Gastrocnemius medialis (tissue), 4 donors: ENCODE data around the gene ATG10. TPM values are rescaled to one million over a fixed set of nuclear protein-coding genes. Genes with fewer than 3 reads are reported as not detected.

Experiments
- ATAC-seq, 2 donors: fragments of 150-250 bp; one replicate each; pipeline ENCODE4 v1.9.1; 2016
- DNase-seq, 2 donors: peaks; one replicate each; pipeline ENCODE4 v3.0.0-alpha.2; 2019
- H3K27ac ChIP-seq, 4 donors: fragments of 200-600 bp; sonication (generic); 1 replicate in 1 of 4; 2 replicates in 3 of 4; pipeline ENCODE4 v1.5.1; 2016 to 2018; ENCODE audit warnings: mild to moderate bottlenecking in 2 of 4, moderate library complexity in 1 of 4
- H3K27me3 ChIP-seq, 3 donors: fragments of 200-600 bp; sonication (generic) in 2 of 3; 1 replicate in 1 of 3; 2 replicates in 2 of 3; pipeline versions ENCODE4 v1.5.1 to v1.6.0; 2016 to 2019; ENCODE audit warnings: mild to moderate bottlenecking in 1 of 3, moderate library complexity in 1 of 3
- H3K36me3 ChIP-seq, 2 donors: fragments of 200-600 bp; sonication (generic) in 1 of 2; one replicate each; pipeline ENCODE4 v1.5.1; 2017 to 2018
- H3K4me1 ChIP-seq, 2 donors: fragments of 200-600 bp; sonication (generic) in 1 of 2; one replicate each; pipeline ENCODE4 v1.5.1; 2016 to 2017; ENCODE audit warnings: mild to moderate bottlenecking in 2 of 2
- H3K4me3 ChIP-seq, 4 donors: fragments of 200-600 bp; sonication (generic) in 3 of 4; 1 replicate in 1 of 4; 2 replicates in 3 of 4; pipeline ENCODE4 v1.5.1; 2016 to 2019; ENCODE audit warnings: mild to moderate bottlenecking in 2 of 4
- H3K9me3 ChIP-seq, 3 donors: fragments of 200-600 bp; sonication (generic) in 2 of 3; 1 replicate in 1 of 3; 2 replicates in 2 of 3; pipeline ENCODE4 v1.5.1; 2016 to 2019
- CTCF ChIP-seq, 5 experiments: fragments of 450-650 bp in 3 of 5; fragments of 200-600 bp in 2 of 5; sonication (generic) in 2 of 5; IDR thresholded peaks in 4 of 5; conservative IDR thresholded peaks in 1 of 5; 1 replicate in 4 of 5; 2 replicates in 1 of 5; pipeline ENCODE4 v1.5.1; 2016 to 2019; ENCODE audit warnings: antibody characterized with exemption in 5 of 5, mild to moderate bottlenecking in 3 of 5, moderate library complexity in 3 of 5
- POLR2A ChIP-seq, 2 donors: fragments of 450-650 bp; IDR thresholded peaks; one replicate each; pipeline ENCODE4 v1.6.1; 2017; ENCODE audit warnings: antibody characterized with exemption in 2 of 2, mild to moderate bottlenecking in 2 of 2, moderate library complexity in 2 of 2
- in situ Hi-C, 4 donors: fragments of 200-750 bp; cut with MboI; loops; one replicate each; pipeline versions ENCODE4 v1.15.0 to v1.8.0; 2017; ENCODE audit warnings: low sequenced_read_pairs in 4 of 4
- intact Hi-C: fragments of 100-400 bp; cut with DNase I; formaldehyde crosslinking; loops from one replicate; pipeline ENCODE4 v1.15.1; 2023; ENCODE audit warnings: low total_unique reads
- total RNA-seq, 4 donors: library from RNA; depleted of rRNA; stranded (reverse); fragments of >200 nt; gene quantifications; one replicate each; pipeline versions ENCODE4 v1.1.0 to v1.2.3, GENCODE V29; 2016

ATG10 gene
- total RNA-seq, 4 donors from 2014 or later = 2.9 to 8.5 (median 6.0) TPM

- Histone ChIP-seq H3K27ac (no peak overlapping the region), H3K4me1 (no peaks in the 10 kb centered on the region), H3K36me3 (no peaks in the 10 kb centered on the region), H3K4me3 (no peak overlapping the region), H3K9me3 (no peaks in the 10 kb centered on the region), H3K27me3 (no peaks in the 10 kb centered on the region)
- intact Hi-C loops (no loop called here), in situ Hi-C loops (loop anchor here in 2 of 4 donors (10.0 to 25.0 kb wide), 2 partner anchors 99 to 226 kb away; no protein-coding TSS in a partner anchor)
- TF ChIP-seq POLR2A (IDR thresholded peaks at IDR 0.05) (no peak), CTCF (IDR thresholded peaks at IDR 0.05 in 4 of 5, conservative IDR thresholded peaks at IDR 0.05 in 1 of 5) (no peak)
- ATAC-seq (no peak), DNase-seq (no peak)
Observed at GRCh38 chr5:81963544-81963943, 8.3 kb upstream of the ATG10 start.

GRCh38 chr5:81965524-81965923 is 6.3 kb upstream of the ATG10 start:
- no peak overlapping the region for H3K4me3 ChIP-seq
- no peaks in the 10 kb centered on the region for H3K4me1 ChIP-seq
- intact Hi-C loops = no loop called here
- ATAC-seq (no peak), DNase-seq (no peak)
- no peaks in the 10 kb centered on the region for H3K36me3 ChIP-seq
- TF ChIP-seq POLR2A (IDR thresholded peaks at IDR 0.05) (no peak), CTCF (IDR thresholded peaks at IDR 0.05 in 4 of 5, conservative IDR thresholded peaks at IDR 0.05 in 1 of 5) (no peak)
- no peak overlapping the region for H3K27ac ChIP-seq
- no peaks in the 10 kb centered on the region for H3K27me3 ChIP-seq
- in situ Hi-C loops = loop anchor here in 2 of 4 donors (10.0 to 25.0 kb wide), 2 partner anchors 101 to 228 kb away; no protein-coding TSS in a partner anchor
- H3K9me3 ChIP-seq = no peaks in the 10 kb centered on the region

GRCh38 chr5:81969226-81969625 is 2.6 kb upstream of the ATG10 start:
- no peaks in the 10 kb centered on the region for H3K27me3 ChIP-seq
- no peak for ATAC-seq
- no peaks in the 10 kb centered on the region for H3K9me3 ChIP-seq
- no peak overlapping the region for H3K4me3 ChIP-seq
- peaks cover 0 to 8% of the 10 kb centered on the region in 2 donors for H3K4me1 ChIP-seq
- DNase-seq = no peak
- no peak overlapping the region for H3K27ac ChIP-seq
- H3K36me3 ChIP-seq = no peaks in the 10 kb centered on the region
- intact Hi-C loops = no loop called here
- in situ Hi-C loops = loop anchor here in 2 of 4 donors (10.0 to 25.0 kb wide), 2 partner anchors 104 to 232 kb away; no protein-coding TSS in a partner anchor
- TF ChIP-seq CTCF (IDR thresholded peaks at IDR 0.05 in 4 of 5, conservative IDR thresholded peaks at IDR 0.05 in 1 of 5) (no peak), POLR2A (IDR thresholded peaks at IDR 0.05) (no peak)

GRCh38 chr5:81969912-81970311 is 1.9 kb upstream of the ATG10 start:
- Histone ChIP-seq H3K9me3 (no peaks in the 10 kb centered on the region), H3K27me3 (no peaks in the 10 kb centered on the region), H3K36me3 (no peaks in the 10 kb centered on the region), H3K4me1 (peaks cover 0 to 8% of the 10 kb centered on the region in 2 donors), H3K27ac (no peak overlapping the region), H3K4me3 (no peak overlapping the region)
- DNase-seq (no peak), ATAC-seq (no peak)
- TF ChIP-seq CTCF (IDR thresholded peaks at IDR 0.05 in 4 of 5, conservative IDR thresholded peaks at IDR 0.05 in 1 of 5) (no peak), POLR2A (IDR thresholded peaks at IDR 0.05) (no peak)
- intact Hi-C loops (loop anchor here (2.0 to 10.0 kb wide), 6 partner anchors 137 to 1105 kb away; partner anchors contain the start of genes SSBP2, TMEM167A and XRCC4), in situ Hi-C loops (loop anchor here in 3 of 4 donors (5.0 to 25.0 kb wide), 5 partner anchors 105 to 463 kb away; partner anchors contain the start of gene SSBP2 (in 1 of the 3))
